Fibroblast of lung (primary cell): Measurements from ENCODE around the gene JAZF1.

Source experiments
- EZH2 ChIP-seq: IDR thresholded peaks from 2 replicates; pipeline ENCODE4 v1.5.1; 2012; ENCODE audit warnings: low read length, control low read depth, mild to moderate bottlenecking; ENCODE audit errors: missing control alignments
- TF ChIP-seq, protein P1 (sequence below), 2 donors: IDR thresholded peaks in 1 of 2; conservative IDR thresholded peaks in 1 of 2; 1 replicate in 1 of 2; 2 replicates in 1 of 2; pipeline ENCODE4 v1.5.1; 2011 to 2012; ENCODE audit warnings: low read length in 2 of 2, control low read depth in 1 of 2, inconsistent platforms in 1 of 2, low read depth in 1 of 2, mild to moderate bottlenecking in 1 of 2

DNA sequence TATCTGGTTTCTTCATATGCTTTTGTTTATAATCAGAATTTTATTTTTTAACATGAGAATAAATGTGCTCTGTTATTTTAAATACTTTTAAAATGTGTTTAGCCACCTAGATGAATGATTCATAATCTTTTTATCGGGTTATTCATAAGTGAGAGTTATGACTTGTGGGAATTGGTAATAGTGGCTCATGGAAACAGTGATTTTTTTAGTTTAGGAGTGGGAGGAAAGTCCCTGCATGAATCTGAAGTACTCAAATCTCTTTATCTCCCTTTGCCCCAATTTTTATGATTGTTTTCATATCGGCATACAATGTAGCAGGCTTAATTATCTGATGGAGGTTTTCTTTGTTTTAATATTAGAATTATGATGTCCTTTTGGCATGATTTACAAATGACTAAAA, 397.7 kb downstream of the JAZF1 start:
- TF ChIP-seq, protein P1, sequence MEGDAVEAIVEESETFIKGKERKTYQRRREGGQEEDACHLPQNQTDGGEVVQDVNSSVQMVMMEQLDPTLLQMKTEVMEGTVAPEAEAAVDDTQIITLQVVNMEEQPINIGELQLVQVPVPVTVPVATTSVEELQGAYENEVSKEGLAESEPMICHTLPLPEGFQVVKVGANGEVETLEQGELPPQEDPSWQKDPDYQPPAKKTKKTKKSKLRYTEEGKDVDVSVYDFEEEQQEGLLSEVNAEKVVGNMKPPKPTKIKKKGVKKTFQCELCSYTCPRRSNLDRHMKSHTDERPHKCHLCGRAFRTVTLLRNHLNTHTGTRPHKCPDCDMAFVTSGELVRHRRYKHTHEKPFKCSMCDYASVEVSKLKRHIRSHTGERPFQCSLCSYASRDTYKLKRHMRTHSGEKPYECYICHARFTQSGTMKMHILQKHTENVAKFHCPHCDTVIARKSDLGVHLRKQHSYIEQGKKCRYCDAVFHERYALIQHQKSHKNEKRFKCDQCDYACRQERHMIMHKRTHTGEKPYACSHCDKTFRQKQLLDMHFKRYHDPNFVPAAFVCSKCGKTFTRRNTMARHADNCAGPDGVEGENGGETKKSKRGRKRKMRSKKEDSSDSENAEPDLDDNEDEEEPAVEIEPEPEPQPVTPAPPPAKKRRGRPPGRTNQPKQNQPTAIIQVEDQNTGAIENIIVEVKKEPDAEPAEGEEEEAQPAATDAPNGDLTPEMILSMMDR (conservative IDR thresholded peaks at IDR 0.05 in 1 of 2, IDR thresholded peaks at IDR 0.05 in 1 of 2; ENCODE audit: low read depth in 1 of 2, low read length in 2 of 2) = no peak
- TF ChIP-seq EZH2 = no peak
